ENCODE measurements around the gene TCF4. TPM values are rescaled to one million over a fixed set of nuclear protein-coding genes. Genes with fewer than 3 reads are reported as not detected.

Gene TCF4
- total RNA-seq, 2 donors from 2014 or later = 31.6 to 34.0 TPM

GRCh38 chr18:55302167-55302833 lies 285.7 kb downstream of the TCF4 start:
- DNase-seq (no peak), ATAC-seq (no peak)
- Histone ChIP-seq H3K27me3 (no peaks in the 10 kb centered on the region), H3K4me3 (no peak overlapping the region), H3K9me3 (no peaks in the 10 kb centered on the region), H3K4me1 (no peaks in the 10 kb centered on the region), H3K36me3 (replicated peaks in 1 of 2; ENCODE audit: insufficient read depth in 1 of 2, low read depth in 2 of 2) (no peaks in the 10 kb centered on the region), H3K27ac (no peak overlapping the region)
- TF ChIP-seq POLR2A (IDR thresholded peaks at IDR 0.05) (no peak), CTCF (IDR thresholded peaks at IDR 0.05) (no peak)
- 80 to 84% methylated on average over 11 of the region's 11 CpGs for WGBS, 2 donors
- intact Hi-C loops (cut with DNase I) = no loop called here

GRCh38 chr18:55301824-55302166 lies 286.2 kb downstream of the TCF4 start:
- Histone ChIP-seq H3K4me3 (no peak overlapping the region), H3K27me3 (no peaks in the 10 kb centered on the region), H3K9me3 (no peaks in the 10 kb centered on the region), H3K27ac (no peak overlapping the region), H3K36me3 (replicated peaks in 1 of 2; ENCODE audit: insufficient read depth in 1 of 2, low read depth in 2 of 2) (no peaks in the 10 kb centered on the region), H3K4me1 (no peaks in the 10 kb centered on the region)
- intact Hi-C loops (cut with DNase I) = no loop called here
- DNase-seq (no peak), ATAC-seq (no peak)
- no peak for TF ChIP-seq CTCF (IDR thresholded peaks at IDR 0.05)
- no peak for TF ChIP-seq POLR2A (IDR thresholded peaks at IDR 0.05)
- WGBS, 2 donors = 75 to 76% methylated on average over 8 of the region's 8 CpGs

- Histone ChIP-seq H3K4me1 (no peaks in the 10 kb centered on the region), H3K36me3 (replicated peaks in 1 of 2; ENCODE audit: insufficient read depth in 1 of 2, low read depth in 2 of 2) (no peaks in the 10 kb centered on the region), H3K4me3 (no peak overlapping the region), H3K27ac (no peak overlapping the region), H3K9me3 (no peaks in the 10 kb centered on the region), H3K27me3 (no peaks in the 10 kb centered on the region)
- DNase-seq (no peak), ATAC-seq (no peak)
- no peak for TF ChIP-seq POLR2A (IDR thresholded peaks at IDR 0.05)
- no peak for TF ChIP-seq CTCF (IDR thresholded peaks at IDR 0.05)
- intact Hi-C loops (cut with DNase I) = no loop called here
- 85 to 86% methylated on average over 14 of the region's 14 CpGs for WGBS, 2 donors
Measured at GRCh38 chr18:55300936-55301531, 287.0 kb downstream of the TCF4 start.

- no peaks in the 10 kb centered on the region for H3K27me3 ChIP-seq
- no peak for TF ChIP-seq POLR2A (IDR thresholded peaks at IDR 0.05)
- TF ChIP-seq CTCF (IDR thresholded peaks at IDR 0.05) = no peak
- no peaks in the 10 kb centered on the region for H3K4me1 ChIP-seq
- no peak overlapping the region for H3K4me3 ChIP-seq
- no peaks in the 10 kb centered on the region for H3K9me3 ChIP-seq
- intact Hi-C loops (cut with DNase I) = no loop called here
- DNase-seq (no peak), ATAC-seq (no peak)
- 82 to 86% methylated on average over 11 of the region's 11 CpGs for WGBS, 2 donors
- H3K36me3 ChIP-seq (replicated peaks in 1 of 2; ENCODE audit: insufficient read depth in 1 of 2, low read depth in 2 of 2) = no peaks in the 10 kb centered on the region
- no peak overlapping the region for H3K27ac ChIP-seq
Measured at GRCh38 chr18:55300421-55300935, 287.5 kb downstream of the TCF4 start.

- intact Hi-C loops (cut with DNase I) = no loop called here
- Histone ChIP-seq H3K27ac (no peak overlapping the region), H3K36me3 (replicated peaks in 1 of 2; ENCODE audit: insufficient read depth in 1 of 2, low read depth in 2 of 2) (no peaks in the 10 kb centered on the region), H3K4me3 (no peak overlapping the region), H3K27me3 (no peaks in the 10 kb centered on the region), H3K4me1 (no peaks in the 10 kb centered on the region), H3K9me3 (no peaks in the 10 kb centered on the region)
- ATAC-seq (no peak), DNase-seq (no peak)
- 76 to 80% methylated on average over 3 of the region's 3 CpGs for WGBS, 2 donors
- TF ChIP-seq POLR2A (IDR thresholded peaks at IDR 0.05) (no peak), CTCF (IDR thresholded peaks at IDR 0.05) (no peak)
Measured at GRCh38 chr18:55296778-55297177, 291.2 kb downstream of the TCF4 start.
